Gastroesophageal sphincter (tissue), 4 donors: ENCODE measurements around the gene COMTD1. TPM values are rescaled to one million over a fixed set of nuclear protein-coding genes. Genes with fewer than 3 reads are reported as not detected.
A peak's percentile ranks its signal among the peaks of the same experiment; 100 is the strongest.

Source experiments
- ATAC-seq: fragments of 150-250 bp; one replicate; pipeline ENCODE4 v1.9.1; 2016; ENCODE audit warnings: mild to moderate bottlenecking, moderate library complexity
- H3K27ac ChIP-seq, 4 donors: fragments of 200-600 bp; sonication (generic) in 3 of 4; 1 replicate in 3 of 4; 2 replicates in 1 of 4; pipeline ENCODE4 v1.5.1; 2016 to 2019
- H3K27me3 ChIP-seq: fragments of 200-600 bp; sonication (generic); one replicate; pipeline ENCODE4 v1.5.1; 2019
- H3K36me3 ChIP-seq, 2 donors: fragments of 200-600 bp; sonication (generic); one replicate each; pipeline ENCODE4 v1.5.1; 2019; ENCODE audit warnings: control low read depth in 1 of 2
- H3K4me1 ChIP-seq, 3 donors: fragments of 200-600 bp; sonication (generic); 1 replicate in 2 of 3; 2 replicates in 1 of 3; pipeline ENCODE4 v1.5.1; 2016 to 2019; ENCODE audit warnings: control low read depth in 2 of 3
- H3K4me3 ChIP-seq, 2 donors: fragments of 200-600 bp; sonication (generic); one replicate each; pipeline ENCODE4 v1.5.1; 2019; ENCODE audit warnings: mild to moderate bottlenecking in 1 of 2, moderate library complexity in 1 of 2
- H3K9me3 ChIP-seq, 3 donors: fragments of 200-600 bp; sonication (generic); one replicate each; pipeline ENCODE4 v1.5.1; 2017 to 2019; ENCODE audit warnings: control low read depth in 2 of 3
- CTCF ChIP-seq, 4 experiments: fragments of 200-600 bp in 2 of 4; fragments of 450-650 bp in 2 of 4; sonication (generic) in 1 of 4; IDR thresholded peaks; one replicate each; pipeline ENCODE4 v1.5.1; 2017 to 2019; ENCODE audit warnings: antibody characterized with exemption in 4 of 4, mild to moderate bottlenecking in 2 of 4, moderate library complexity in 2 of 4
- EP300 ChIP-seq: sonication (generic); formaldehyde crosslinking; IDR thresholded peaks from one replicate; pipeline ENCODE4 v1.6.1; 2017; ENCODE audit warnings: antibody characterized with exemption, mild to moderate bottlenecking
- POLR2A ChIP-seq, 2 donors: fragments of 450-650 bp; IDR thresholded peaks; one replicate each; pipeline ENCODE4 v1.6.1; 2017; ENCODE audit warnings: antibody characterized with exemption in 2 of 2, mild to moderate bottlenecking in 2 of 2, moderate library complexity in 1 of 2
- POLR2AphosphoS5 ChIP-seq: sonication (generic); formaldehyde crosslinking; IDR thresholded peaks from one replicate; pipeline ENCODE4 v1.6.1; 2017; ENCODE audit warnings: antibody characterized with exemption
- WGBS, 2 donors: methylation state at CpG; one replicate each; pipeline ENCODE4 v1.1.5; 2018; ENCODE audit warnings: low coverage in 1 of 2; 5-methylcytosine and 5-hydroxymethylcytosine counted together
- total RNA-seq, 4 donors: library from RNA; depleted of rRNA; stranded (reverse); fragments of >200 nt; gene quantifications; one replicate each; pipeline ENCODE4 v1.1.0, GENCODE V29; 2016

The COMTD1 gene
- total RNA-seq, 4 donors from 2014 or later, result 15.3 to 25.8 (median 21.6) TPM

DNA sequence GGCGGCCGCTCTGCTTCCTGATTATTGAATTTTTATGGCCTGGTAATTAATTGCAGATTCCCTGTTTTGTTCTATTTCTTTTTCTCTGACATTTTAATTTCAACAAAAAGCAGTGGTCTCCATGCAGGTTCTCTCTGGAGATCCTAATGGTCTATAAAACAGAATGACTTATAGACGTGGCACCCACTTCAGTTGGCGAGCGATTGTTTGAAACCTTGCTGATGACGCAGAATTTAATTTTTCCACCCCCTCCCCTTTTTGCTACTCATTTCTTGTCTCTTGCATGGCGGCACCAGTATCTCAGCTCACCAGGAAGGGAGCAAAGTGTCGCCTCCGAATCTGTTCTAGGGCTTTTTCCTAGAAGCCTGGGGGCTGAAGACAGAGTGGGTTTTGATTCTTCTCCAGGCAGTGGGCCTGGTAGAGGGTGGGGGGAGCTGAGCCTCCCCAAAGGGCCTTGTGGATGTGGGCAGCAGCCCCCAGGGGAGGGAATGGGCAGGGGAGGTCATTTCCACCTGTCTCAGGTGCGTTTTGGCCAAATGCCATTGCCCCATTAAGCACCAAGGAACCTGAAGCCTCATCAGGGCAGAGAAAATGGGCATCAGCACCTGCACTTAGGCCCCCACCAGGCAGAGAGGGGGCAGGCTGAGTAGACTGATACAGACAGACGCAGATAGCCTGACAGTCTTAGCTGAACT is 3.5 kb upstream of the COMTD1 start:
- no peaks in the 10 kb centered on the region for H3K27me3 ChIP-seq
- 85 to 86% methylated on average over 5 to 7 of the region's 11 CpGs for WGBS, 2 donors
- no peaks in the 10 kb centered on the region for H3K36me3 ChIP-seq
- no peaks in the 10 kb centered on the region for H3K9me3 ChIP-seq
- ATAC-seq, result no peak
- H3K4me1 ChIP-seq, result peaks cover 0 to 23% (median 0%) of the 10 kb centered on the region in 3 donors
- no peak for TF ChIP-seq CTCF (IDR thresholded peaks at IDR 0.05)
- TF ChIP-seq POLR2AphosphoS5, result no peak
- no peak for TF ChIP-seq POLR2A (IDR thresholded peaks at IDR 0.05)
- no peak for TF ChIP-seq EP300
- H3K4me3 ChIP-seq, result no peak overlapping the region
- H3K27ac ChIP-seq, result no peak overlapping the region

- no peak for ATAC-seq
- WGBS, 2 donors, result 98 to 100% methylated on average over 2 to 7 of the region's 37 CpGs
Measured at GRCh38 chr10:75238182-75239095, 2.7 kb upstream of the COMTD1 start.

DNA sequence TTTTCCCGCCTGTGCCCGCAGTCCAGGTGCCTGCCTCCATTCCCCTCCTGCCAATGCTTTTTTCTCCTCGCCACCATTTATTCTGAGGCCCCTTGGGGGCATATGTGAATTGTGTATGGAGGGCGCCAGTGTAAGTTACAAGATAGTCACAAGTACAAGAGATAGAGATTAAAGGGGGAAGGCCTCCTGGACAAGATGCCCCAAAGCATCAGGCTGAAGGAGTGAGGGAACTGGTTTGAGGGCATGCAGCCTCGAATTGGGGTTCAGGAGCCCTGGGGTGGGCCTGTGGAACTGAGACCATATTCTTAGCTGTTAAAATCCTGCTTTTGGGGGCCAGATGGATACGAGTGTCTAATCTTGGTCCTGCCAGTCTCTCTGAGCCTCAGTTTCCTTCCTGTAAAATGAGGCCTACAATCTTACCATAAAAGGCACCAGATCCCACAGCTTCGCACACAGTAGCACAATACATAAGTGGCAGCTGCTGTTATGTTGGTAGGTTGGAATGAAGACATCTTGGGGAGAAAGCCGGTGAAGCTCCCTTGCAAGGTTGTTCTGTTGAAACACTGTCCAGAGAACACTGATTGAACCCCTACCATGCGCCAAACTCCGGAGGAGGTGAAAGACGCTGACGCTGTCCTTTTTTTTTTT is 545 bp upstream of the COMTD1 start:
- TF ChIP-seq POLR2A (IDR thresholded peaks at IDR 0.05) (no peak), CTCF (IDR thresholded peaks at IDR 0.05) (no peak), EP300 (no peak), POLR2AphosphoS5 (no peak)
- no peak for ATAC-seq
- Histone ChIP-seq H3K4me3 (peak overlapping the region in 1 of 2 donors; percentile 89), H3K27me3 (no peaks in the 10 kb centered on the region), H3K27ac (peak overlapping the region in 3 of 4 donors; percentile 88 to 95 (median 92)), H3K9me3 (no peaks in the 10 kb centered on the region), H3K36me3 (peaks cover 0 to 18% of the 10 kb centered on the region in 2 donors), H3K4me1 (peaks cover 0 to 28% (median 0%) of the 10 kb centered on the region in 3 donors)
- 40 to 52% methylated on average over 1 to 11 of the region's 12 CpGs for WGBS, 2 donors

More at GRCh38 chr10:75238182-75239095, 2.7 kb upstream of the COMTD1 start:
- H3K9me3 ChIP-seq, result no peaks in the 10 kb centered on the region
- no peaks in the 10 kb centered on the region for H3K36me3 ChIP-seq
- no peak overlapping the region for H3K4me3 ChIP-seq
- H3K4me1 ChIP-seq, result peaks cover 0 to 28% (median 0%) of the 10 kb centered on the region in 3 donors
- no peaks in the 10 kb centered on the region for H3K27me3 ChIP-seq
- H3K27ac ChIP-seq, result no peak overlapping the region
- TF ChIP-seq CTCF (IDR thresholded peaks at IDR 0.05), result no peak
- no peak for TF ChIP-seq POLR2A (IDR thresholded peaks at IDR 0.05)
- no peak for TF ChIP-seq EP300
- no peak for TF ChIP-seq POLR2AphosphoS5

GRCh38 chr10:75234683-75235374 is 928 bp downstream of the COMTD1 start:
- Histone ChIP-seq H3K9me3 (no peaks in the 10 kb centered on the region), H3K36me3 (peaks cover 0 to 31% of the 10 kb centered on the region in 2 donors), H3K4me1 (peaks cover 0 to 39% (median 0%) of the 10 kb centered on the region in 3 donors), H3K4me3 (peak overlapping the region; percentile 75 to 89), H3K27me3 (no peaks in the 10 kb centered on the region), H3K27ac (peak overlapping the region; percentile 72 to 95 (median 90))
- TF ChIP-seq EP300 (no peak), POLR2A (IDR thresholded peaks at IDR 0.05) (no peak), CTCF (IDR thresholded peaks at IDR 0.05) (peak in 2 of 4 experiments; percentile 3 to 30), POLR2AphosphoS5 (no peak)
- no peak for ATAC-seq
- 0% methylated on average over 1 of the region's 62 CpGs; no CpG with 5 or more reads in 1 of the 2 donors for WGBS, 2 donors
